Uterus (tissue), 4 donors: ENCODE measurements around the gene CDC25A. TPM values are rescaled to one million over a fixed set of nuclear protein-coding genes. Genes with fewer than 3 reads are reported as not detected.
A peak's percentile ranks its signal among the peaks of the same experiment; 100 is the strongest.

ENCODE experiments used
- DNase-seq, 2 donors: peaks; one replicate each; pipeline ENCODE4 v3.0.0-alpha.2; 2019 to 2020
- H3K27ac ChIP-seq, 2 donors: fragments of 200-600 bp; sonication (generic); 1 replicate in 1 of 2; 2 replicates in 1 of 2; pipeline ENCODE4 v1.5.1; 2016 to 2018
- H3K27me3 ChIP-seq, 2 donors: fragments of 200-600 bp; sonication (generic); one replicate each; pipeline ENCODE4 v1.5.1; 2018 to 2019; ENCODE audit warnings: control low read depth in 1 of 2
- H3K36me3 ChIP-seq, 2 donors: fragments of 200-600 bp; sonication (generic); one replicate each; pipeline ENCODE4 v1.5.1; 2019; ENCODE audit warnings: control low read depth in 1 of 2
- H3K4me1 ChIP-seq, 2 donors: fragments of 200-600 bp; sonication (generic); one replicate each; pipeline ENCODE4 v1.5.1; 2018 to 2019; ENCODE audit warnings: control low read depth in 1 of 2
- H3K4me3 ChIP-seq, 2 donors: fragments of 200-600 bp; sonication (generic); 1 replicate in 1 of 2; 2 replicates in 1 of 2; pipeline ENCODE4 v1.5.1; 2018 to 2019; ENCODE audit warnings: mild to moderate bottlenecking in 1 of 2
- H3K9me3 ChIP-seq, 2 donors: fragments of 200-600 bp; sonication (generic); one replicate each; pipeline ENCODE4 v1.5.1; 2019; ENCODE audit warnings: control low read depth in 1 of 2
- CTCF ChIP-seq, 4 experiments: fragments of 200-600 bp in 2 of 4; fragments of 450-650 bp in 2 of 4; sonication (generic) in 2 of 4; IDR thresholded peaks; one replicate each; pipeline ENCODE4 v1.5.1; 2016 to 2019; ENCODE audit warnings: antibody characterized with exemption in 4 of 4, mild to moderate bottlenecking in 2 of 4, moderate library complexity in 1 of 4
- POLR2A ChIP-seq, 2 donors: fragments of 450-650 bp; IDR thresholded peaks; one replicate each; pipeline ENCODE4 v1.6.1; 2016; ENCODE audit warnings: antibody characterized with exemption in 2 of 2, mild to moderate bottlenecking in 1 of 2, moderate library complexity in 1 of 2
- intact Hi-C: fragments of 100-400 bp; cut with DNase I; formaldehyde crosslinking; loops from one replicate; pipeline ENCODE4 v1.15.1; 2023; ENCODE audit warnings: low total_unique reads
- microRNA counts, 2 donors: library from miRNA; unstranded; fragments of <30 nt; microRNA quantifications; one replicate each; lab custom pipeline; 2016 to 2017
- microRNA-seq: library from miRNA; unstranded; fragments of <30 nt; microRNA quantifications from one replicate; pipeline ENCODE4, GENCODE V29; 2016; ENCODE audit warnings: borderline microRNAs expressed, borderline replicate concordance
- small RNA-seq: library from RNA; depleted of rRNA; stranded (forward); fragments of <200 nt; gene quantifications from one replicate; pipeline ENCODE3, GENCODE V24; 2016
- total RNA-seq, 4 donors: library from RNA; depleted of rRNA in 3 of 4; stranded (reverse); fragments of >200 nt in 3 of 4; gene quantifications; one replicate each; pipeline versions ENCODE4 v1.1.0 to v1.2.4, GENCODE V29; 2014 to 2023
- donor health status: DM: yes; HTN: yes; CAD: no.

CDC25A gene
- total RNA-seq, 4 donors from 2014 or later = 0.67 to 10.5 TPM; not detected in 2

- no peaks in the 10 kb centered on the region for H3K4me1 ChIP-seq
- intact Hi-C loops = no loop called here
- no peak overlapping the region for H3K4me3 ChIP-seq
- H3K27ac ChIP-seq = no peak overlapping the region
- TF ChIP-seq CTCF (IDR thresholded peaks at IDR 0.05) = no peak
- no peak for TF ChIP-seq POLR2A (IDR thresholded peaks at IDR 0.05)
- H3K36me3 ChIP-seq = no peaks in the 10 kb centered on the region
- no peaks in the 10 kb centered on the region for H3K27me3 ChIP-seq
- H3K9me3 ChIP-seq = peaks cover 0 to 5% of the 10 kb centered on the region in 2 donors
- no peak for DNase-seq
These were observed 77.8 kb downstream of the CDC25A start for GRCh38 chr3:48110463-48110862.

GRCh38 chr3:48107227-48107626 is 81.0 kb downstream of the CDC25A start:
- no peak overlapping the region for H3K27ac ChIP-seq
- H3K4me3 ChIP-seq = no peak overlapping the region
- H3K27me3 ChIP-seq = no peaks in the 10 kb centered on the region
- no peak for TF ChIP-seq CTCF (IDR thresholded peaks at IDR 0.05)
- TF ChIP-seq POLR2A (IDR thresholded peaks at IDR 0.05) = no peak
- no peaks in the 10 kb centered on the region for H3K36me3 ChIP-seq
- H3K4me1 ChIP-seq = no peaks in the 10 kb centered on the region
- peaks cover 0 to 5% of the 10 kb centered on the region in 2 donors for H3K9me3 ChIP-seq
- no peak for DNase-seq
- intact Hi-C loops = no loop called here

MicroRNAs within 50 kb of the gene (microRNA counts, 767-probe panel; counts per million panel counts)
- microRNA hsa-miR-4443 (lab: Ali Mortazavi, UCI) = 0 counts per million in 2 donors

Small RNA genes lying within 50 kb of the gene (microRNA-seq; reads per million reads assigned to microRNA genes)
- gene MIR4443 = 32.8 reads per million, percentile 39 among the genes with 10 or more reads in this experiment

Small RNA genes lying within 50 kb of the gene (small RNA-seq; reads per million reads assigned to genes)
- gene MIR4443 = not detected
- not detected for gene NDUFB1P1
- gene RNU7-128P = not detected
- not detected for gene SNRPFP4

Other genes starting within 250 kb of the CDC25A start
- 100 to 1,000 TPM in 1 of 4 donors, 10 to 100 TPM in 3; 51.5 to 264 (median 79.7) TPM for gene MAP4, start 172.0 kb downstream of the CDC25A start, total RNA-seq
- 1 to 10 TPM in 1 of 4 donors, not detected in 3; 3.1 TPM for gene CAMP, start 35.1 kb upstream of the CDC25A start, total RNA-seq
- gene ZNF589, start 52.7 kb upstream of the CDC25A start, total RNA-seq = 10 to 100 TPM in 2 of 4 donors, 1 to 10 TPM in 2; 1.8 to 19.3 (median 10.9) TPM
- 10 to 100 TPM; 14.3 to 30.8 (median 26.2) TPM for gene NME6, start 113.0 kb upstream of the CDC25A start, total RNA-seq
- not detected for gene SPINK8, start 145.2 kb upstream of the CDC25A start, total RNA-seq
- gene FBXW12, start 183.8 kb upstream of the CDC25A start, total RNA-seq = under 1 TPM in 2 of 4 donors, not detected in 2; 0.37 to 0.55 TPM
- gene PLXNB1, start 241.7 kb upstream of the CDC25A start, total RNA-seq = 100 to 1,000 TPM in 1 of 4 donors, 10 to 100 TPM in 3; 23.5 to 133 (median 60.9) TPM